Measurements from ENCODE around the gene SERPINE3. TPM values are rescaled to one million over a fixed set of nuclear protein-coding genes. Genes with fewer than 3 reads are reported as not detected.

Gene SERPINE3
- polyA plus RNA-seq, 1 experiment, result not detected

GRCh38 chr13:51331354-51331861 lies 8.1 kb upstream of the SERPINE3 start:
- Histone ChIP-seq H3K27ac (ENCODE audit: low read depth, low read length) (no peak overlapping the region), H3K27me3 (ENCODE audit: control insufficient read depth, insufficient read depth, low read length) (peaks cover 2% of the 10 kb centered on the region), H3K4me3 (ENCODE audit: low read depth, low read length) (no peak overlapping the region), H3K9me3 (ENCODE audit: control insufficient read depth, insufficient read depth, low read length) (no peaks in the 10 kb centered on the region)
- CTCF ChIA-PET, result no interaction called here
- POLR2A ChIA-PET, result no interaction called here
- no peak for TF ChIP-seq CTCF (IDR thresholded peaks at IDR 0.05; ENCODE audit: low read depth, low read length)
- no peak for DNase-seq (ENCODE audit: low read depth, low spot score)

GRCh38 chr13:51332566-51333361 lies 6.7 kb upstream of the SERPINE3 start:
- Histone ChIP-seq H3K4me3 (ENCODE audit: low read depth, low read length) (no peak overlapping the region), H3K9me3 (ENCODE audit: control insufficient read depth, insufficient read depth, low read length) (no peaks in the 10 kb centered on the region), H3K27me3 (ENCODE audit: control insufficient read depth, insufficient read depth, low read length) (peaks cover 2% of the 10 kb centered on the region), H3K27ac (ENCODE audit: low read depth, low read length) (no peak overlapping the region)
- CTCF ChIA-PET, result no interaction called here
- TF ChIP-seq CTCF (IDR thresholded peaks at IDR 0.05; ENCODE audit: low read depth, low read length), result no peak
- DNase-seq (ENCODE audit: low read depth, low spot score), result no peak
- POLR2A ChIA-PET, result no interaction called here

- CTCF ChIA-PET, result no interaction called here
- TF ChIP-seq CTCF (IDR thresholded peaks at IDR 0.05; ENCODE audit: low read depth, low read length), result no peak
- POLR2A ChIA-PET, result no interaction called here
- Histone ChIP-seq H3K4me3 (ENCODE audit: low read depth, low read length) (no peak overlapping the region), H3K27me3 (ENCODE audit: control insufficient read depth, insufficient read depth, low read length) (peaks cover 2% of the 10 kb centered on the region), H3K9me3 (ENCODE audit: control insufficient read depth, insufficient read depth, low read length) (no peaks in the 10 kb centered on the region), H3K27ac (ENCODE audit: low read depth, low read length) (no peak overlapping the region)
- no peak for DNase-seq (ENCODE audit: low read depth, low spot score)
These were observed 6.1 kb upstream of the SERPINE3 start for GRCh38 chr13:51333421-51333820.

- DNase-seq (ENCODE audit: low read depth, low spot score), result no peak
- Histone ChIP-seq H3K4me3 (ENCODE audit: low read depth, low read length) (no peak overlapping the region), H3K27ac (ENCODE audit: low read depth, low read length) (no peak overlapping the region), H3K9me3 (ENCODE audit: control insufficient read depth, insufficient read depth, low read length) (no peaks in the 10 kb centered on the region), H3K27me3 (ENCODE audit: control insufficient read depth, insufficient read depth, low read length) (peaks cover 2% of the 10 kb centered on the region)
- TF ChIP-seq CTCF (IDR thresholded peaks at IDR 0.05; ENCODE audit: low read depth, low read length), result no peak
- ChIA-PET POLR2A (no interaction called here), CTCF (no interaction called here)
These were observed 5.7 kb upstream of the SERPINE3 start for GRCh38 chr13:51333826-51334225.

- H3K27ac ChIP-seq (ENCODE audit: low read depth, low read length), result no peak overlapping the region
- H3K27me3 ChIP-seq (ENCODE audit: control insufficient read depth, insufficient read depth, low read length), result no peaks in the 10 kb centered on the region
- POLR2A ChIA-PET, result no interaction called here
- no peaks in the 10 kb centered on the region for H3K9me3 ChIP-seq (ENCODE audit: control insufficient read depth, insufficient read depth, low read length)
- CTCF ChIA-PET, result interaction anchor here (0.6 kb wide), 1 partner anchor 1561 kb away, joined by 3 read pairs; no protein-coding TSS in a partner anchor
- no peak overlapping the region for H3K4me3 ChIP-seq (ENCODE audit: low read depth, low read length)
- no peak for DNase-seq (ENCODE audit: low read depth, low spot score)
- TF ChIP-seq CTCF (IDR thresholded peaks at IDR 0.05; ENCODE audit: low read depth, low read length), result no peak
These were observed 2.7 kb upstream of the SERPINE3 start for GRCh38 chr13:51336746-51337145.

All from AG04450 (cell line).